Mononuclear cell (primary cell): Measurements from ENCODE around the gene ALKBH4. TPM values are rescaled to one million over a fixed set of nuclear protein-coding genes. Genes with fewer than 3 reads are reported as not detected.
"Not testable (repeated sequence)": the region's sequence is repeated elsewhere in the genome, so short reads cannot be mapped to it uniquely, and the experiment has no call there.

ENCODE experiments used
- H3K27me3 ChIP-seq: 2 replicates; pipeline ENCODE4 v1.6.0; 2011; ENCODE audit warnings: low read length, control low read depth; ENCODE audit not compliant: insufficient read depth
- H3K4me1 ChIP-seq: 2 replicates; pipeline ENCODE4 v1.5.1; 2011; ENCODE audit warnings: mild to moderate bottlenecking, low read length, control low read depth; ENCODE audit not compliant: insufficient read depth
- H3K4me3 ChIP-seq: 2 replicates; pipeline ENCODE4 v1.5.1; 2011; ENCODE audit warnings: mild to moderate bottlenecking, low read length, moderate library complexity
- H3K9me3 ChIP-seq: 2 replicates; pipeline ENCODE4 v1.5.1; 2011; ENCODE audit warnings: low read depth, mild to moderate bottlenecking, control low read depth, low read length
- total RNA-seq: library from RNA; depleted of rRNA; stranded (reverse); fragments of >200 nt; gene quantifications from one replicate; pipeline ENCODE4 v1.2.3, GENCODE V29; 2012

ALKBH4 gene
- total RNA-seq, 1 donor = 6.5 TPM

DNA sequence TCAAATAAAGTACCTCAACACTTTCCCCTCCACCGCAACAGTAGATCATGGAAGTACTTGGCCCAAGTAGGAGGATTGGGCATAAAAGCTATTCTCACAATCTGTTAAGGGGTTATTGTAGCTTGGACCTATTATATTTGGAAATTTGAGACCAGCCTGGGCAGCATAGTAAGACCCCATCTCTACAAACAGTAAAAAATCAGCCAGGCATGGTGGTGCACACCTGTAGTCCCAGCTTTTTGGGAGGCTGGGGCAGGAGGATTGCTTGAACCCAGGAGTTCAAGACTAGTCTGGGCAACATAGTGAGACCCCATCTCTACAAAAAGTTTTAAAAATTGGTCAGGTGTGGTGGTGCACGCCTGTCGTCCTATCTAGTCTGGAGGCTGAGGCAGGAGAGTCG lies 55.3 kb downstream of the ALKBH4 start:
- no peaks in the 10 kb centered on the region for H3K9me3 ChIP-seq
- peaks cover 10% of the 10 kb centered on the region for H3K4me1 ChIP-seq

DNA sequence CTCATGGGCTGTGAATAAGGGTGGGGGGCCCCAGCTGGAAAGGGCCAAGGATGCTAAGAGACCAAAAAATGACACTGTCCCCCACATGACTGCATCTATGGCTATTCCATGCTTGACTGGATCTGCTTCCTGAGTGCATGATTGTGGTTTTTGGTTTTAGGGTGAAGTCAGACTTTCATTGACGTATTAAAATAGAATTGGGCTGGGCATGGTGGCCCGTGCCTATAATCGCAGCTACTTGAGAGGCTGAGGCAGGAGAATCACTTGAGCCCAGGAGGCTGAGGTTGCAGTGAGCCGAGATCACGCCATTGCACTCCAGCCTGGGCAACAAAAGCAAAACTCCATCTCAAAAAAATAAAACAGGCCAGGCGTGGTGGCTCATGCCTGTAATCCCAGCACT lies 56.1 kb downstream of the ALKBH4 start:
- H3K4me3 ChIP-seq, H3K27me3 ChIP-seq, H3K9me3 ChIP-seq: not testable (repeated sequence)
- H3K4me1 ChIP-seq = peaks cover 17% of the 10 kb centered on the region

More for the DNA sequence above, 55.3 kb downstream of the ALKBH4 start:
- H3K4me3 ChIP-seq = no peak overlapping the region
- H3K27me3 ChIP-seq = no peaks in the 10 kb centered on the region

- Histone ChIP-seq H3K27me3 (no peaks in the 10 kb centered on the region), H3K4me1 (peaks cover 17% of the 10 kb centered on the region), H3K9me3 (no peaks in the 10 kb centered on the region), H3K4me3 (no peak overlapping the region)
These were observed 56.8 kb downstream of the ALKBH4 start for GRCh38 chr7:102407910-102408309.

Other genes starting within 250 kb of the ALKBH4 start
- gene SH2B2, start 178.0 kb downstream of the ALKBH4 start, total RNA-seq = 9.2 TPM
- not detected for gene SPDYE6, start 108.4 kb downstream of the ALKBH4 start, total RNA-seq
- gene PRKRIP1, start 68.5 kb downstream of the ALKBH4 start, total RNA-seq = 30.7 TPM
- gene ORAI2, start 31.3 kb downstream of the ALKBH4 start, total RNA-seq = 33.7 TPM
- 7.0 TPM for gene LRWD1, start 121 bp upstream of the ALKBH4 start, total RNA-seq
- gene POLR2J, start 14.1 kb upstream of the ALKBH4 start, total RNA-seq = 31.6 TPM
- 9.3 TPM for gene RASA4B, start 52.9 kb upstream of the ALKBH4 start, total RNA-seq
- 15.0 TPM for gene UPK3BL2, start 78.8 kb upstream of the ALKBH4 start, total RNA-seq
- 0.21 TPM for gene SPDYE2, start 86.4 kb upstream of the ALKBH4 start, total RNA-seq
- 115 TPM for gene POLR2J3, start 107.7 kb upstream of the ALKBH4 start, total RNA-seq
- gene RASA4, start 151.9 kb upstream of the ALKBH4 start, total RNA-seq = 52.6 TPM
- gene UPK3BL1, start 177.9 kb upstream of the ALKBH4 start, total RNA-seq = 7.5 TPM
- gene SPDYE2B, start 185.5 kb upstream of the ALKBH4 start, total RNA-seq = 0.21 TPM
- gene POLR2J2, start 206.8 kb upstream of the ALKBH4 start, total RNA-seq = 7.9 TPM